Measurements from ENCODE around the gene NRBF2.
"Not testable (repeated sequence)": the region's sequence is repeated elsewhere in the genome, so short reads cannot be mapped to it uniquely, and the experiment has no call there.

Gene NRBF2

DNA sequence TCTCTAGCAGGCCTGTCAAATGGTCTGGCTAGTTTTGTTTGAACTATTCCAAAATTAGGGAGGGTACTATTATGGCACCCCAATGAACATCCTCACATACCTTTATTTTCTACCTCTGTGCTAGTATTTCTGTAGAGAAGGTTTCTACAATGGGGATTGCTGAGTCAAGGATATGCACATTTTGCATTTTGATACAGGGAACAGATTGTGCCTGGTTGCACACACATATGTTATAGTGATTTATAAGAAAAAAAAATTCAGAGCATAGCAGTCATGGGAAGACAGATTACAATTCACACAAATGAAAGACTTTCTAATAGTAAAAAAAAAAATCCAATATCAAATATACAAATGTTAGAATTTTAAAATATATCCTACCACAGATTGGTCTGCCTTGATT, 14.1 kb upstream of the NRBF2 start:
- DNase-seq = no peak

DNA sequence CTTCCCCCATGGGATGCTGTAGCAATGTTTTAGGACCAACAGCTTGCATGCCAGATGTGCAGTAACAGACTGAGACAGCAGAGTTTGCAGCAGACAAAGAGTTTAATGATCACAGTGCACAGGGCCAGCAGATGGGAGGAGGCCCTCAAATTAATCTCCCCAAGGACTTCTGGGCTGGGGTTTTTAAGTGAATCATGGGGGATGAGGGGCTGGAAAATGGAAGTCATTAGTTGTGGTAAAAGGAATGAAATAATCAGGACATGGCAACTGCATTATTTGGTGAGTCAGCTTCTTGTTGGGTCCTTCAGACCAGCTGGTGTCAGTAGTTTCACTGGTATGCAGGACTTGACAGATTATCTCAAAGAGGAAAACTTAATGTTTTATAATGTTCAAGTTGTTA, 12.6 kb upstream of the NRBF2 start:
- DNase-seq = peak in 1 of 2 experiments; percentile 62

DNA sequence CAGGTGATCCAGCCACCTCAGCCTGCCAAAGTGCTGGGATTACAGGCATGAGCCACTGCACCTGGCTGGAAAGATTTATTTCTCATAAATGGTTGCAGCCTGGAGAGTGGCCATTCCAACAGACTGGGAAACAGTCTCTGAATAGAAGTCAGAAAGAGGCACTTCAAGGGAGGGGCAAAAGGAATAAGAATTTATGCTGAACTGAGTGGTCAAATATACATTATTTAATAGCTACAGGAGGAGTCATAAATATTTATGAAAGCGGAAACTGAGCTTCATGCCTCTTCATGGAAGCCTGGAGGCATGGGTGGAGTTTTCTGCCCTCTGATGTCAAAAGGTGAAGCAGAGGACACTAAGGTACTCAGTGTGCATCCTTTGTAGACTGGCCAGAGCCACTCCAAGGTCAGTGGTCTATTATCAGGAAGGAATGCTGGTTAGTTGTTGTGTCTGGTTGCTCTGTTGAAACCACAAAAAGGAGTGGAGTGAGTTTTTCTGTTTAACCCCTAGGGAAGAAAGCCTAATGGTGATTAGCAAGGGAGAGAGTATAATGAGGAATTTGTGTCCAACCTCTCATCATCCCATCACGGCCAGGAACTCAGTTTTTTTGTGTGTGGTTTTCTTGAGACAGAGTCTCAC, 9.3 kb upstream of the NRBF2 start:
- no peak for DNase-seq

DNA sequence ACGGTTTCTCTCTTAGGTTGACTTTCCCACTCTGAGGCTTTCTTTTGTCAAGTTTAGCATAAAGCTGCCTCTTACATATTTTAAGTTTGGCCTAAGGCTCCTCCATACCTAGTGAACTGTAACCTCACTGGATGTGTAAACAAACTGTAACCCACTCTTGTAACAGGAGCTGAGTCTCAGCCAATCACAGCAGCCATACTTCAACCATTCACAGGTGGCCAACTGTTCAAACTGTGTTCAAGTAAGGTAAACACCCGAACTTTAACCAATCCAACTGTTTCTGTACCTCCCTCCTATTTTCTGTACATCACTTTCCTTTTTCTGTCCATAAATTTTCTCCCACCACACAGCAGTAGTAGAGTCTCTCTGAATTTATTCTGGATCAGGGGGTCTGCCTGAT, 7.7 kb upstream of the NRBF2 start:
- DNase-seq = no peak

DNA sequence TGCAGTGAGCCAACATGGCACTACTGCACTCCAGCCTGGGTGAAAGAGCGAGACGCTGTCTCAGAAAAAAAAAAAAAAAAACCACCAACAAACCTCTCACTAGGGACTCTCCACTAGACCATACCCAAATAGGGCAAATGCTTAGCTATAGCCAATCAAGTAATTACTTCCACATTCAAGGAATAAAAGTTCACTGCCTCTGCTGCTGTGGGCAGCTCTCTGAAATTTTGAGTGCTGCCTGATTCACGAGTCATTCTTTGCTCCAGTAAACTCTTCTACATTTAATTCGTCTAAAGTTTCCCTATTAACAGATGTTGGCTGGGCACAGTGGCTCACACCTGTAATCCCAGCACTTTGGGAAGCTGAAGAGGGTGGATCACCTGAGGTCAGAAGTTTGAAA, 4.7 kb upstream of the NRBF2 start:
- no peak for DNase-seq

GRCh38 chr10:63129888-63130287, 3.2 kb upstream of the NRBF2 start:
- no peak for DNase-seq

DNA sequence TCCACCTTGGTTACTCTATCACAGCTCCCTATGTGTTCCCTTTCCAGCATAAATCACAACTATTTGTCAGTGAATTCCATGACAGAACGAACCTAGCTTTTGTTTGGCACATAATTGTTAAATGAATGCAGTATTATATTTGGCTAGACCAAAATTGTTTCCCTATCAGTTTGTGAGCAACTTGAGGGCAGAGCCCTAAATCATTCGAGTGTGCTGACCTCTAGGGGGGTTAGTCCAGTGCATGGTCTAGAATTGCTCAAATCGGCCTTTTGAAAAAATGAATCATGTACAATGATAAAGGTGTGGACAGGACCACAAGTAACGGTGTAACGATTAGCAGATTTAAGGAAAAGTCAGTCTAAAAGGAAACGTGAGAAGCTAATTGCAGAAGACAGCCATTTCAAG, 475 bp upstream of the NRBF2 start:
- DNase-seq = no peak

- DNase-seq = no peak
Measured at GRCh38 chr10:63133821-63134557, 861 bp downstream of the NRBF2 start.

DNA sequence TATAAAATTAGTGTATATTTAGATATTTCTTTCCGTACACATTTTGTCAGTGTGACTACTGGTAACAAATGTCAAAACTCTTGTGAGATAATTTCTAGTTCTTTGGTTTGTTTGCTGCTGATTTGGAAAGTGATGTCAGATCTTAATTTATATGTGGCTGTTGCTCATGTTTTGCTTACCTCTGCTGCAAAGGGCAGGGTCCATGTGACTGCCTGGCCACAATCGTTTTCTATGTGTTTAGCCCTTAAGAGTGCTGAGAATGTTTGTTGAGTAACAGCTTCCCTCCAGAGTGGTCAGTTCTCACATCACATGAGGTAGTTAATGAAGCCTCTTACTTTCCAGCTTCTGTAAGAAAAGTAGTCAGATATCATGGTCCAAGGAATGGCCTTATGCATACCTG, 4.2 kb downstream of the NRBF2 start:
- DNase-seq = no peak

- DNase-seq = no peak
Measured at GRCh38 chr10:63140077-63140476, 6.9 kb downstream of the NRBF2 start.

GRCh38 chr10:63142136-63142535, 9.0 kb downstream of the NRBF2 start:
- DNase-seq = no peak

- DNase-seq = no peak
Measured at GRCh38 chr10:63143987-63144386, 10.9 kb downstream of the NRBF2 start.

DNA sequence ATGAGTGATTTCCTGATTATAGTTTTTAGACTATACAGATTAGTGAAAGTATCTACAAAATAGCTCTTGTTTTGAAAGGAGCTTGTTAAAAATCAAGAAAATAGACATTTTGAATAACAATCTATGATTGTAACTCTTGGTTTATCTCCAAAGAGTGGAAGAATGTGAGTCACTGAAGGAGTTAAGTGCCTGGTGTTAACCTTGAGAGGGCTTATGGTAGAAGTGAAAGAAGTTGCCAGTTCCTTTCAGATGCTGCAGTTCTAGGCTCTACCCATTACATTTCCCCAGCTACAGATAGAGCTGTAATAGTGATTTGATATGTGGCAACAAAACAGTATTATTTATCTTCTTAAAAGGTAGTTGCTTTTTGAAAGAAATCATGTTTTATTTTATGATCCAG, 12.7 kb downstream of the NRBF2 start:
- DNase-seq = no peak

DNA sequence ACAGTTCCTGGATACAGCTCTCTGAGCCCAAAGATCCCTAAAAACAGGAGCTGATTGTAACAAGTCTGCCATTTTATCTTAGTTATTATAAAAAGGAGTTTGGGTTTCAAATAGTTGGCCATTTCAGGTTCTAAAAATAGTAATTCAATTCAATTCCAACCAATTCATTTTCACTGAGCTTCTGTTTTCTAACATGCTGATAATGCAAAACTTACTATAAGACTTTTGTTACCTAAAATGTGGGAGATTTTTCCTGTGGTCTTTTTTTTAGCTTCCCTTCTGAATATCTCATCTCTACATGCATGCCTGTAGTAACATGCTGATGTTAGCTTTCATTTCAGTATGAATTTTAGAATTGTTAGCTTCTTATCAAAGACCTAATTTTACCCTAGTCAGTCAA, 13.4 kb downstream of the NRBF2 start:
- no peak for DNase-seq

DNA sequence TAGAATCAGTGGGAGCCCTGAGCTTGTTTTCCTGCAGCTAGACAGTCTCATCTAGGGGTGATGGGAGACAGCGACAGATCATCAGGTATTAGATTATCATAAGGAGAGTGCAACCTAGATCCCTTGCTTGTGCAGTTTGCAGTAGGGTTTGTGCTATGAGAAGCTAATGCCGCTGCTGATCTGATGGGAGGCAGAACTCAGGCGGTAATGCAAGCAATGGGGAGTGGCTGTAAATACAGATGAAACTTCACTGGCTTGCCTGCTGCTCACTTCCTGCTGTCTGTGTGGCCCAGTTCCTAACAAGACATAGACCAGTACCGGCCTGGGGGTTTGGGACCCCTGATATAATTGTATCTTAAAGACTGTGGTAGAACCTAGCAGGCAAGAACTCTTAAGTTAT, 17.6 kb downstream of the NRBF2 start:
- no peak for DNase-seq

DNA sequence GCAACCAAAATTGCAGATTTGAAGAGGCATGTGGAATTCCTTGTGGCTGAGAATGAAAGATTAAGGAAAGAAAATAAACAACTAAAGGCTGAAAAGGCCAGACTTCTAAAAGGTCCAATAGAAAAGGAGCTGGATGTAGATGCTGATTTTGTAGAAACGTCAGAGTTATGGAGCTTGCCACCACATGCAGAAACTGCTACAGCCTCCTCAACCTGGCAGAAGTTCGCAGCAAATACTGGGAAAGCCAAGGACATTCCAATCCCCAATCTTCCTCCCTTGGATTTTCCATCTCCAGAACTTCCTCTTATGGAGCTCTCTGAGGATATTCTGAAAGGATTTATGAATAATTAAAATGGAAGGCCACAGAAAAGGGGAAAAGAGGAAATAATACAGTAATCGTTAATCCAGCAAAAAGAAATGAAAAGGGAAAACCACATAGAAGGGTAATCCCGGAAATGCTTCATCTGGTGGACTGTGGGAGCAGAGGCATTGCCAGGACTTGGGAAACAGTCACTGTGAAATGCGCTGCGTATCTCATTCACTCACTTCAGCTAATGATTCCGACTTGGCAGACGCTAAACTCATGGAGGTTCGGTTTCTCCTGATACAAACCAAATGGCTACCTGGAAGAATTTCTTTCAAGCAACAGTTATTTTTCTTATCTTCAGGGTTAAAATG, 20.9 kb downstream of the NRBF2 start:
- not testable (repeated sequence) for DNase-seq

DNA sequence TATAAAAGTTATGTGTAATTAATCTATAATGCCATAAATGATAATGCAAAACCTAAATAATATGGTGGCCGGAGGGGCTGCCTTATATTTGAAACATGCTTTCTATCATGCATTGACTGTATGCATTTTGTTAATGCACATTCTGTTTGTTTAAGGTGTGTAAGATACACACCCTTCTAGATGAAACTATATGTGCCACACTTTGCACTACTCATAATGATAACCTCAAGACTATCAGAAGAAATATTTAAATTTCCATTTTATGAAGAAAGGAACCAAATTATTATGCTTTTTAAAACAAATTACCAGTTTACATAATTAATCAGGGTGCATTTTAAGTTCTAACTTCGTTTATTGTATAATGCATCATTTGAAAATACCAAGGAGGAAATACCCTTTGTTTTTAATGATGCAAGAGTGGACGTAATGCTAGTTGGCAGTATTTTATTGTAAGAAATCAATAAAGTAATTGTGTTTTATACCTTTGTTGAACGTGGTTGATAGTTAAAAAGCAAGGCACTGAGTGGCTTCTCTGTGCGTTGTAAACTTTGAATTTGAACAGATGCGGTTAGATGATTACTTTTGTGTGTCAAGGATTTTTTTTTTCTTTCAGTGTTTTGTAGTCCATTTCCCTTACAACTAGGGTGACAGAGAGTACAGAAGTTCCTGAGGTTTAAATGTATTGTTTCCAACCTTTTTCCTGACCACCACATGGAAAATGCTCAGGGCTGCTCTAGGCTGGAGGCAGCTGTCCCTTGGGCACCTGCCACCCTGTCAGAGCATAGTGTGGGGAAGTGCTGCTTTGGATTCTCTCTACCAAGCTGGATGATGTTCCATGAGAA, 21.6 kb downstream of the NRBF2 start:
- no peak for DNase-seq

DNA sequence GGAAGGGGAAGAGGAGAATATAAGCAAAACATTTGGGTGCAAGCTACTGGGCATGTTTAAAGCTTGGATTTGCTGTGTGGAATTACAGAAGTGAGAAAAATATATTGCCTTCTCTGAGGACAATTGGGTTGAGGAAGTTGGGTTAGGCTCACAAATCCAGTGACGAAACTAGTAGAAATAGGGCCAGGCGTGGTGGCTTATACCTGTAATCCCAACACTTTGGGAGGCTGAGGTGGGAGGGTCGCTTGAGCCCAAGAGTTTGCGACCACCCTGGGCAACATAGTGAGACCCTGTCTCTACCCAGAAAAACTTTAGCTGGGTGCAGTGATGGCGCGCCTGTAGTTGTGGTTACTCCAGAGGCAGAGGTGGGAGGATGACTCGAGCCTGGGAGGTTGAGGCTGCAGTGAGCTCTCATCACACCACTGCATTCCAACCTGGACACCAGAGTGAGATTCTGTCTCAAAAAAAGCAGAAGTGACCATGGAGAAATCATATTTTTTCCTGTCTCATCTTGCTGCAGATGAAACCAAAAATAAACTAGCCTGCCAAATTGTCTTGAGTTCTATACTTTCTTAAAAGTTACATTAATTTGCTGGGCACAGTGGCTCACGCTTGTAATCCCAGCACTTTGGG, 22.4 kb downstream of the NRBF2 start:
- no peak for DNase-seq

GRCh38 chr10:63156236-63156635, 23.1 kb downstream of the NRBF2 start:
- no peak for DNase-seq

DNA sequence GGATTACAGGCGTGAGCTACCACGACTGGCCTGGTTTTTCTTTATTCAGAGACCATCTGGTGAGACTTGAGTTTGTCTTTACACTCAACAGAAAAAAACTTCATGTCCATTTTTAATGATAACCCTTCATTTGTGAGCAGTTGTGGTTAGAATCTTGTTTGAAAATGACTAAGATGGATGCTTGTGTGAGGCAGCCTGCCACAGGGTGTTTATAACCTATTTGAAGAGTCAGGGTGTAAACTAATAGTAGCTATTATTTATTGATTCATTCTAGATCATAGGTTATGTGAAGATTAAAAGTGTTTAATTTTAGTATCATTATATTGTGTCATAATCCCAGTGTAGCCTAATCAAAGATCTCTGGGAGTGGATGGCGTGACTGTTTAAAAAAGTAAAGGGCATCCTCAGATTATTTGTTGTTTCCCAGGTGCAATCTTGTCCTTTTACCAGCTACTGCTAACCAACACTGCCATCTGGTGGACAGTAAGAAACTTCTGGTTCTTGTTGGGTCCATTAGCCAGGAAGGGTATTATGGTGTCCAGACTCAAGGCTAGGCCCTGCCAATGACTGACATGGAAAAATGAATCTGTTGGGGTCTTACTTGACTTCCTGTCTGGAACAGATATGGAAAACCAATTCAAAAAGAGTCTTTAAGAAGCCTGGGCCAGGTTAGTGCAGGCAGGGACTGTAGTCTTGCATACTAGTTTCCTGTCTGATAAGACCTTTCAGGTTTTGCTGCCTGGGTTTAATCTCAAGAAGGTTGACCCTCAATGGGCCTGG, 24.9 kb downstream of the NRBF2 start:
- DNase-seq = peak; percentile 26 to 65

DNA sequence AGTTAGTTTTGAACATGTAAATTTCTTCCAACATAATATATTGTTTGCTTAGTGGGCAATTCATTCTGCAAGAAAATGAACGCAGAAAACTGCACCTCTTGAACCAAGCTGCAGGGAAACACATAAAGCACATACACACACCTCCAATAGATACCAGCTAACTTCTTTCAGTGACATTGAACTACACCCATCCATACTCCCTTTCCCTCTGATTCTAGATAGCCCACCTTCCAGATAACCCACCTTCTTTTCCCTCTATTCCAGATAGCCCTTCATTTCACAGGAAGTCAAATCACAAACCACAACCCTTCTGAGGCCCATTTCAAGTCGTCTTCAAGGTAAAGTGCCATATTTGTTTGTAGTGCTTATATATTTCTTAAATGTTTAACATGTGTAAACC, 28.5 kb downstream of the NRBF2 start:
- DNase-seq = no peak

DNA sequence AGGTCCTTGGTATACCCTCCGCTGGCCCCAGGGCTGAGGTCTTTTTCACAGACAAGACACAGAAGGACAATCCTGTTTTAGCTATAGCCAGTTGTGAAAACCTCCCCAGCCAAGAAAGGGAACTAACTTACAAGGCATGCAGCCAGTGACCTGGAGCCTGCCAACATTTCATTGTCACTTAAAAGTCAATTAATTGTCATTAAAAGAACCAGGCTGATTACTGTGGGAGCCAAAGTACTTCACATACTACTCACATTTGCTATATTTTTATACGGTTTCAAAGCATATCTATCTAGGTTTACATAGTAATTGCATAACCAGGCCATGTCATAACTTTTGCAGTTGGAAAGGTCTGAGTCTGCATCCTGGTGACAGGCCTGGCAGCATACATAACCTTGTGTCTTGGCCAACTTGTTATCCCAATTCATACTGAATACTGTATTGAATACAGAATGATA, 31.1 kb downstream of the NRBF2 start:
- no peak for DNase-seq
